NCI-H128 (cell line): ENCODE results near the gene EIF4A3.
A peak's percentile ranks its signal among the peaks of the same experiment; 100 is the strongest.

Source experiments
- DNase-seq: peaks from one replicate; lab custom pipeline; 2025; ENCODE audit not compliant: unreplicated experiment; lab: John Stamatoyannopoulos, UW

EIF4A3 gene

DNA sequence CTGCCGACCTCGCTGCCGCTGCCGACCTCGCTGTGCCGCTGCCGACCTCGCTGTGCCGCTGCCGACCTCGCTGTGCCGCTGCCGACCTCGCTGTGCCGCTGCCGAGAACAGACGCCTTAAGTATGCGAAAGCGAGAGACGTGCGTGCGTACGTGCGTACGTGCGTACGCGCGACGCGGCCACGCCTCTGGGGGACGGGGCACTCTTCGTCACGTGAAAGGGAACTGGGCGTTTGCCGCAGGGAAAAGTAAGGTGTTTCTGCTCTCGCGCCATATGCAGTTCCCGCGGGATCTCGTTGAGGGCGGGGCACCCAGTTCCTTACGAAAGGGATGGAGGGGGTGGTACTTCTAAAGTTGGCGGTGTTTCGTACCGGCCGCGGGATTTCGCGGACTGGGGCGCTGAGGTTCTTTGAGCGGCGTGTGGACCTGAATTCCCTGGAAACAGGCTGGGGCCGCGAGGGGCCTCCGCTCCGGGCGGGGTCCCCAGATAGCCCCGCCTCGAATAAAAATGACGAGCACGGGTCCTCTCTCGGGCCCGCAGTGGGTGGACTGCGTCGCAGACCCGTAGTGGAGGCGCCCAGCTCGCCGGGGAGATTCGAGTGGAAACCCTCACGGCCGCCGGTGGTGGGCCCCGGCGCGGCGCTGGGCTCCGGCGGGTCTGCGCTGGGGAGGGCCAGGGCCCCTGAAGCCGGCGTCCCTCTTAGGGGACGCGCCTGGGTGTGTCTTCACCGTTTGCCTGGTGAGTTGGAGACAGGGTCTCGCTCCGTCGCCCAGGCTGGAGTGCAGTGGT is at the start of gene EIF4A3:
EIF4A3 (minus strand) TSS at position 94 of the 788 bp plus-strand sequence. CDS start 167 bp downstream, outside the sequence.
- peak; percentile 97 for DNase-seq

DNA sequence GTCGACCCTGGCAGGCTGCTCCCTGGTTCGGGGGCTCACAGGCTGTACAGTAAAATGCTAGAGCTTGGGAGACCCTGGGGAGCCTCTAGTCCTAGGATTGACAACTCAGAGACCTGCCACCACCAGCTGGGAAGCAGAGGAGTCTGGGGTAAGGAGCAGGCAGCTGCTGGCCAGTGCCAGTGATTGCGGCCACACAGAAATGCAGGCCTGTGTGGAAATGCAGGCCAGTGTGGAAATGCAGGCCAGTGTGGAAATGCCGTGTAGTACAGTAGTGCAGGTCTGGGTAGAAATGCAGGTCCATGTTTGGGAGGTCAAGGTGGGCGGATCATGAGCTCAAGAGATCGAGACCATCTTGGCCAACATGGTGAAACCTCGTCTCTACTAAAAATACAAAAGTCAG is 49.7 kb upstream of the EIF4A3 start:
- DNase-seq: no peak

DNA sequence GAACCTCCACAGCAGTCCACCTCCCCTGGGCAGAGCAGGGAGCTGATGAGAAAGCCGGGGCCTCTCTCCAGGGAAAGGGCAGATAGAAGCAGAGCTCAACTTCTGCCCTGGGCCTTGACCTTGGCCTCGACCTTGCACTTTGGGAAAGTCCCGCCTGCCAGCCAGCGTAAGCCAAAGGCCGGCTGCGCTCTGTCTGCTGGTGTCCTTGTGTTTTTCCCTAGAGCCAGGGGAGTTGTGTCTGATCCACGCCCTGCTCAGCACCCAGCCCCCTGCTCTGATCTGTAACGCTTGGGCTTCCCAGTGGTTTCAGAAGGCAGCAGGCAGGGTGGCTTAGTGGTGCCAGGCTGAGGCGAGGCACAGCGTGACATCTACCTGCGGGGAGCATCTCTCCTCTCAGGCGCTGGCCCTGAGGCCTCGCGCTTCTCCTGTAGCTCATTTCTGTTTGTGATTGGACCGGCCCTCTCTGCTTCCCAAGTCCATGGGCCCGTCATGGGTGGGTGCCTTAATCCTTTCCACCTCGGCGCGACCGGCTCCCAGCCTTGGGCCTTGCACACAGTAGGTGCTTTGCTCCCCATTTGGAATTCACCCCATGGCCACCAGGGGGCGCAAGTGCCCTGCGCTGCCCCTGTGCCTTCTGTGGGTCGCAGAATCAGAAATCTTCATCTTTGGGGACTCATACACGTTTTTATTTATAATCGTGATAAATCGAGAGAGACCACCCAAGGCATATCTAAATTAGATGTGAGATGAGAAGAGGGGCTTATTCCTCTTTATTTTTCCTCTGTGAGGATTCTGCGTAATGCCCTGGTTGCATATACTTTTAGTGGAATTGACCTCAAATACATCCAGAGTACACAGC is 49.0 kb upstream of the EIF4A3 start:
- DNase-seq: no peak

DNA sequence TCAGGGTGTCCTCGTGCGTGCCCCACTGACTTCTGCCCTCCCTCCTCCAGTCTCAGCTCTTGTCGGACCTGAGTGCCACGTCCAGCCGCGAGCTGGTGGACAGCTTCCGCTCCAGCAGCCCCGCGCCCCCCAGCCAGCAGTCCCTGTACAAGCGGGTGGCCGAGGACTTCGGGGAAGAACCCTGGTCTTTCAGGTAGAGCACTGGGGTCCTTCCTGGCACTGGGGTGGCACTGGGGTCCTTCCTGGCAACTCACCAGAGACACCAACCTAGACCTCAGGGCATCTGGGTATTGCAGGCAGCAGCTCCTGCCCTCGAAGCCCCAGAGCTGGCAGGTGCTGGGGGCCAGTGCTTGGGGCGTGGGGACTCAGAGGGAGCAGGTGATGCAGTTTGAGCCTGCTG is 48.2 kb upstream of the EIF4A3 start:
- DNase-seq: no peak

DNA sequence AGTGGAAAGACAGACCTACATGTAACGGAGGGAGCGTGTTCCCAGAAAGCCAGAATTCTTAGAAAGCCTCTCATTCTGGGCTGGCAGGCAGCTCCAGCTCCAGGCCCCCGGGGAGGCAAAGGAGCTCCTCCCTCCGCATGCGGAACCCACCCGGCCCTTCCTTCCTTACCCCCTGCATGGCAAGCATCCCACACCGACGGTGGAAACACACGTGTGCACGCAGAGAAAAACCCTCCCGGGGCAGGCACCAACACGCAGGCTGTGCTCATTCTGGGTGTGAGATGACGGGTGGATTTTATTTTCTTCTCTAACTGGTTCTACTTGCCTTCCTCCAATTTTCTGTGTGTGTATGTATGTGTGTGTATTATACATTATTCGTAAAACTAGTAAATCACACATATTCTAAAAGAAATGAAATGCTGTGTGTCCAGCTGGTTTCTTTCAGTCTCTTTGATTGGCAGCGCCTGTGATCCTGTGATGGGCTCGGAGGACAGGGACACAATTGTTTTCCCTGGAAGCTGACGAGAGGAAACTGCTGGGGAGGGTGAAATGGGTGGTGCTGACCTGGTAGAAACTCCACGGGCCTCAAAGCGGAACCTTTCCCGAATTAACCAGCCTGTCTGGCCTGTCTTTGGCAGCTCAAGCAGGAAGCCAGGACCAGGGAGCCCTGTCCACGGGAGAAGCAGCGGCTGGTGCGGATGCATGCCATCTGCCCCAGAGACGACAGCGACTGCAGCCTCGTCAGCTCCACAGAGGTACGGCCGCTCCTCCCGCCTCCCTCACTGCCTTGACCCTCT is 45.1 kb upstream of the EIF4A3 start:
- no peak for DNase-seq

DNA sequence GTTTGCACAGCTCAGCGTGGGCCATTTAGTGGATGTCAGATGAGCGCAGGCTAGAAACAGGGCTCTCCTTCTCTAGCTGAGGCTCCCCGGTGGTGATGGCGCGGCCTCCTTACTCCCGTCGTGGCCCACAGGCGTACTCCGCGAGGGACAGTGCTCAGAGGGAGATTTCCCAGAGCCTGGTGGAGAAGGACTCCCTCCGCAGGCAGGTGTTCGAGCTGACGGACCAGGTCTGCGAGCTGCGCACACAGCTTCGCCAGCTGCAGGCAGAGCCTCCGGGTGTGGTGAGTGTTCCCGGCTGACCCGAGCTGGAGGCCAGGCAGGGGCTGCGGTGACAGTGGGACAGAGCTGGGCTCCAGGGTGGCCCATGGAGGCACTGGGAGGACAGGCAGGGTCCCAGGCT is 44.3 kb upstream of the EIF4A3 start:
- no peak for DNase-seq

DNA sequence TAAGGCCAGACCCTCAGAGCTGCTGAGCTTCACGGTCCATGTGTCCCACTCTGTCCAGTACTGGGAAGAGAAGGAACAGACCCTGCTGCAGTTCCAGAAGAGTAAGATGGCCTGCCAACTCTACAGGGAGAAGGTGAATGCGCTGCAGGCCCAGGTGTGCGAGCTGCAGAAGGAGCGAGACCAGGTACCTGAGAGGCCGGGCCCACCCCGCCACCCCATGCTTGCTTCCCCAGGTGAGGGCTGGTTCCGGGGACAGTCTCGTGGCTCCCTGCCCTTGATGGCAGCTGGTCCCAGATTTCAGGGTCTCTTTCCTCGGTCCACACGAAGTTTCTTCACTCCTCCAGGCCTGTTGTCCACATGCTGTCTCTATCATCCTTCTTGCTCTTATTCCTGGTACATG is 43.8 kb upstream of the EIF4A3 start:
- no peak for DNase-seq

DNA sequence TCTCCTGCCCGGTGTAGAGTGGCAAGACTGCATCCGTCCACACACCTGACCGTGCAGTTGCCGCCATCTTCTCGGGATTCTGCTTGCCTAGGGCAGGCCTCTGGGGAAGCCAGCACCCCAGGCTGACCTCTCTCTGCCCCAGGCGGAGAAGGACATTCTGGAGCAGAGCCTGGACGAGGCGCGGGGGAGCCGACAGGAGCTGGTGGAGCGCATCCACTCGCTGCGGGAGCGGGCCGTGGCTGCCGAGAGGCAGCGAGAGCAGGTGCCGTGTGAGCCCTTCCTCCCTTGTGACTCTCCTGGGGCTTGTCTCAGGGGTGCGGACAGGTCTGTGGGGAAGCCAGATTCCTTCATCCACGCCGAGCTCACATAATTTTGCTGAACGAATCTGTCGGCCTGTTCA is 42.7 kb upstream of the EIF4A3 start:
- no peak for DNase-seq

DNA sequence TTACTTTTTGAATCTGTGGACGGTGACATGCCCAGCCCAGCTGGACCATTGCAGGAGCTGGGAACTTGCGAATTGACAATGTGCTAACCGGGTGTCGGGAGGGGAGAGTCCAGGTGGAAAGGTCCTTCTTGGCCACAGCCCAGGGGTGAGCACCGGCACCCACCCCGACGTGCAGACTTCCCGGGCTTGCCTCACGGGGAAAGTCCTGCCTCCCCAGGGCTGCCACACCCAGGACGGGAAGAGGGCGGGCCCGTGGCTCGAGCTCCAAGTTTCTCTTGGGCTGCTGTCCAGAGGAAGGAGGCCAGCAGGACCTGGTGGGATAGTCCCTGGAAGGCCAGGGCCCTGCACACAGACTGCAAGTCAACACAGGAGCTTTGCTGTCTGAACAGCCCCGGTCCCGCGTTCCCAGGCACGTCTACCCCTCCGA is 40.6 kb upstream of the EIF4A3 start:
- DNase-seq: no peak

DNA sequence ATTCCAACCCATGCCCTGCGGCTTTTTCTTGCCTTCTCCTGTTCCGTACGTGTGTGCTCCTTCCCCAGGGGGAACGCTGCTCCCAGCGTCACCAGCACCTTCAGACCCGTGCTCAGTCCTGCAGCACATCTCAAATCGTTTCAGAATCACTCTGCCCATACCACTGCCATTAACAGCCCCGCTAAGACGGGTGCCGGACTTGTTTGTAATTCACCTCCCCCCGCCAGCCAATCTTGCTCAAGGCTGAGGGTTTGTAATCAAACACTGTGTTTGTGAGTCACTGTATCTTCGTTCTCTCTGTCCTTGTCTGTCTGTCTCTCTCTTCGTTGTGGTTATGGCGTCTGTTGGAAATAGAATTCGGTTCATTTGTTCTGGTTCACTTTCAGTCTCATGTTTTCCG is 40.2 kb upstream of the EIF4A3 start:
- no peak for DNase-seq

DNA sequence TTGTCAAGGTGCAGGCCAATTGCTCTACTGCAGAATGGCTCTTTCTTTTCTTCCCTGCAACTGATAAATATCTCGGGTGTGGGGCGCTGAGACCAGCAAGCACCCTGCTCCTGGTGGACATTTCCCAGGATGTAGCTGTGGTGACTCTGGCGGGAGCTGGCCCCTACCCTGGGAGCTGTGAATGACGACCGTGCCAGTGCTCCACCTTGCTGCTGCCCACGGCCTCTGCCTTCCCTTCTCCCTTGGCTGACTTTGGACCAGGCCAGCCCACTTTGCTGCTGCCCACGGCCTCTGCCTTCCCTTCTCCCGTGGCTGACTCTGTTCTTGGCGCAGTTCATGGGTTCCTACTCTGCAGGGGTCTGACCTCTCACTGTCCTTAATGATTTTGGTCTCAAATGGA is 39.0 kb upstream of the EIF4A3 start:
- no peak for DNase-seq

DNA sequence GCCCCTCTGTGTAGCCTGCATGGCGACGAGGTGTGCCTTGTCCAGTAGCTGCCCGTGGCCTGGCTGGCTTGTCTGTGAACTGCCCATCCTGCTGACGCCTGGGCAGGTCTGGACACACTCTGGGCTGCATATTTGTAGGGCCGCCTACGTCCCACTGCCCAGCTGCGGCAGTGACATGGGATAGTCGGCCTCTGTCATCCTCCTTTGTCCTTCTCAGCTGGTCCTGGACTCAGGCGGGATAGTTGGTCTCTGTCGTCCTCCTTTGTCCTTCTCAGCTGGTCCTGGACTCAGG is 37.4 kb upstream of the EIF4A3 start:
- no peak for DNase-seq

DNA sequence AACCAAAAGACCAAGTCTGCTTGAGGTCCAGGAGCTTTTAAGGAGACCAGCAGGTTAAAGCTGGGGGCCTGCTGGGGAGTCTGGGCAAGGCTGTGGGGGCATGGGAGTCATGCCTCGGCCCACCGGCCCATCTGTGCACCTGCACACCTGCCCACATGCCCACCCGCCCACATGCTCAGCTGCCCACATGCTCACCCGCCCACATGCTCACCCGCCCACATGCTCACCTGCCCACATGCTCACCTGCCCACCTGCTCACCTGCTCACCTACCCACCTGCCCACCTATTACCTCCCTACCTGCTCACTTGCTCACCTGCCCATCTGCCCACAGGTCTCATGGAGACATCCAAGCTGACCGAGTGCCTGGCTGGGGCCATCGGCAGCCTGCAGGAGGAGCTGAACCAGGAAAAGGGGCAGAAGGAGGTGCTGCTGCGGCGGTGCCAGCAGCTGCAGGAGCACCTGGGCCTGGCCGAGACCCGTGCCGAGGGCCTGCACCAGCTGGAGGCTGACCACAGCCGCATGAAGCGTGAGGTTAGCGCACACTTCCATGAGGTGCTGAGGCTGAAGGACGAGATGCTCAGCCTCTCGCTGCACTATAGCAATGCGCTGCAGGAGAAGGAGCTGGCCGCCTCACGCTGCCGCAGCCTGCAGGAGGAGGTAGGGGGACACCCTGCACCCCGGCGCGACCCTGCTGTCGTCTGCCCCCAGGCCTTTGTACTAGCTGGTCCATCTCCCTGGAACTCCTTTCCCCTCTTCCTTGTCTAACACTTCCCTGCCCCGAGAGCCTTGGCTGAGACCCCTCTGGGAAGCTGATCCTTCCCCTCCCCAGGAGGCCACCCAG is 36.9 kb upstream of the EIF4A3 start:
- no peak for DNase-seq

DNA sequence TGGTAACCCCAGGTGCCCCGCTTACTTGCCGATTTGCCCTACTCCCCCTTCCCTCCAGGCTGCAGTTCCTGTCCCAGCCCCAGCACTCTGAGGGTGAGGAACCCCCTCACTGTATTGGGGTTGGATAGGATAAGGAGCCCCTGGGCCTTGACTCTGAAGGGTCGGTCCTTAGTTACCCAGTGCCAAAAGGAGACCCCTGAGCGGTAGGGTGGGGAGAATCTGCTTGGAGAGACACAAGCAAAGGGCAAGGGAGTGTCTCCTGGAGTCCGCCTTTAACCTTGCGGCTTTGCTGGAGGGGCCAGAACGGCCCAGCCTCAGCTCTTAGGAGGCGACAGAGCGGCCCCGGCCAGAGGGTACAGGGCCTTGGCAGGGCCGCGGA is 35.9 kb upstream of the EIF4A3 start:
- DNase-seq: no peak

DNA sequence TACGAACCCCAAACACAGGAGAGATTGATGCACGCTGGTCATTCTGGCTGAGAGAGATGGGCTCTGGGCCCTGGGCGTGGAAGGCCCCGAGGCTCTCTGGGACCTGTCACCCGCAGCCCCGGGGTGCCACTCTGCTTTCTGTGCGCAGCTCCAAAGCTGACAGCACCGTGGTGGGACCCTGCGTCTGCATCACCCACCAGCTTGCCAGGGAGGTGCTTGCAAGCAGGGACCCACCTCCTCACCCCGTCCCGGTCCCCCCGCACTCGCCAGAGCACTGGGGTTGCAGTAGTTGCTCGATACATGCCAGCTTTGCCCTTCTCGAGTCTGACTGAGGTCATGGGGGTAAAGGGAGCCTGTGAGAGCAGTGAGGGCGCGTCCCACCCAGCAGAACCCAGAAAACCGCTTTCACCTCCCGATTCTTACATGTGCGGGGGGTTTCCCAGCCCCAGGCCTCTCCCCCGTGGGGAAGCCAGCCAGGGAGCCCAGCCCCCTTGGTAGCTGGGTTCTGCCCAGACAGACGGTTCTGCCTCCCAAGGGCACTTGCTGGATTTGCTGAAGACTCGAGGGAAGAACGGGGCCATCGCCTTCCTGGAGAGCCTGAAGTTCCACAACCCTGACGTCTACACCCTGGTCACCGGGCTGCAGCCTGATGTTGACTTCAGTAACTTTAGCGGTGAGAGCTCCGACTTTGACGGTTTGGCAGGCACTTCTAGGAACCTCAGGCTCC is 35.4 kb upstream of the EIF4A3 start:
- DNase-seq: no peak

DNA sequence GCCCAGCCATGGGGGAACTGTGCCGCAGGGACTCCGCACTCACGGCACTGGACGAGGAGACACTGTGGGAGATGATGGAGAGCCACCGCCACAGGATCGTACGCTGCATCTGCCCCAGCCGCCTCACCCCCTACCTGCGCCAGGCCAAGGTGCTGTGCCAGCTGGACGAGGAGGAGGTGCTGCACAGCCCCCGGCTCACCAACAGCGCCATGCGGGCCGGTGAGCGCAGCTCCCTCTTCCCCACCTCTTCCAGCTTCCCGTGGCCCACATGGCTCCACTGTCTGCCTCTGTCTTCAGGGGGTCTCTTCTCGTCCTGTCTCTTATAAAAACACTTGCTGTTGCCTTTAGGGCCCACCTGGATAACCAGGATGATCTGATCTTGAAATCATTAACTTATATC is 34.5 kb upstream of the EIF4A3 start:
- DNase-seq: no peak

DNA sequence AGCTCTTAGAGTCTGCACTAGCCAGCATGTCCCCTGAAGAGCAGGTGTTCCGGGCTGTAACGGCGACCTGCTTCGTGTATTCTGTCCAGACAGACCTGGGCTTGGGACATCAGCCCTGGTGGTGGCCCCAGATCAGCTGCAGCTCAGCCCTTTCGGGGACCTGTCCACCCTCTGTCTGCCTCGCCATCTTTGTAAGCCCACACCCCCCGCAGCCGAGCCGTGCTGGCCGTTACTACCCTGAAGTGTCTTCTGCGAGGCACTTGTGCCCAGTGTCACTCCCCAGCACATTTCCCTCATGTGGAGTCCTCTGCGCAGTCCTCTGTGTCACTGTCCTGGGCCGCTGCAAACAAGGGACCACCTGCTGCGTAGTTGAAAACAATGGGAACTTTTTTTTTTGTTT is 33.3 kb upstream of the EIF4A3 start:
- no peak for DNase-seq

DNA sequence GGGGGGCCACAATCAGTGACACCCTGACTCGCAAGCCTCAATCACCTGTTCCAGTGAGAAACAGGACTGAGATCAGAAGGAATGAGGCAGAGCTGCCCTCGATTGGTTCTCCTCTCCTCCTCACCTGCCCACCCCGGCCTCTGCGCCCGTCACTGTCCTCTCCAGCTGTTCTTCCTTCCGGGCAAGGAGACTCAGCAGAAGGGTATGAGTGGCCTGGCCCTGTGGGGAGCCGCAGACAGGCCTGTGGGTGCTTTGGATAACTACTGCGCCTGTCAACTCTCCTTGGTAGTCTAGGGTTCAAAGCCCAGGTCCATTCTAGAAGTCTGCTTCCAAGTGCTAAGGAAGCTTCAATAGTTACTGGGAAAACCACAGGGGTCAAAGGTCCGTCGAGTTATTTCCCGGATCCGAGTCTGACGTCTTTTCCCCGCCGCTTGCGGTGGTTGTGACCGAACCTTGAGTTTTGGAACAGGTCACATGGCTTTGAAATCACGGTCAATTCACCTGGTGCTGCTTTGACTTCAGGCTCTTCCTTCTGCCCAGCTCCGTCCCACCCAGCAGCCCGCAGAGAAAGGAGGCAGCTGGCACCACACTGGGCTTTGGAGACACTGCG is 31.2 kb upstream of the EIF4A3 start:
- DNase-seq: no peak

DNA sequence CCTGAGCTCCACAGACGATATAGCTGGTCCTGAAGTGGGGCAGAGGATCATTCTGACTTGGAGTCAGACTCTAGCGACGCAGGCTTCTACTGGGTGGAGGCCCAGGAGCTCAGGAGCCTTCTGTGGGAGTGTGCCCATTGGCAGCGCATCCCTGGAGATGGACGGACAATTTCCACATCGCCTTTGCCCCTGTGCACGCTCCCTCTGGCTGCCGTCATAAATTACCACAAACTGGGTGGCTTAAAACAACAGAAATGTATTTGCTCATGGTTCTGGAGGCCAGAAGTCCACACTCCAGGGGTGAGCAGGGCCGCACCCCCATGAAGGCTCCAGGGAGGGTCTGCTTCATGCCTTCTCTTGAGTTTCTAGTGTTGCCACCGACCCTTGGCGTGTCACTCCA is 29.8 kb upstream of the EIF4A3 start:
- DNase-seq: no peak

DNA sequence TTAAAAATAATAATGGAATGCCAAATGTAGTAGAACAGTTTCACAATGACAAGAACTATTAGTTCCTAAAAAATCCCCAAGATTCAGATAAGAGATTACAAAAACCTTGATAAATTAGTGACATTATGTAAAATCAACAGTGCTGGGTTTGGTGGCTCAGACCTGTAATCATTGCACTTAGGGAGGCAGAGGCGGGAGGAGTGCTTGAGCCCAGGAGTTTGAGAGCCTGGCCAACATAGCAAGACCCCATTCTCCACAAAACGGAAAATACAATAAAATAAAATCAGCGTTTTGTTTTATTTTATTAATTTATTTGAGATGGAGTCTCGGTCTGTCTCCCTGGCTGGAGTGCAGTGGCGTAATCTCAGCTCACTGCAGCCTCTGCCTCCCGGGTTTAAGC is 27.0 kb upstream of the EIF4A3 start:
- no peak for DNase-seq
